SK-N-SH (cell line): ENCODE results near the gene PAM16. TPM values are rescaled to one million over a fixed set of nuclear protein-coding genes. Genes with fewer than 3 reads are reported as not detected.

ENCODE experiments used
- CTCF ChIA-PET: fragments of 300-600, 350-600 bp; formaldehyde crosslinking; extraction: SDS; loops from one replicate; lab custom pipeline; 2021; lab: Yijun Ruan, JAX
- POLR2A ChIA-PET: fragments of 350-600 bp; sonication (Branson Sonifier 250); formaldehyde crosslinking; extraction: SDS; loops from one replicate; lab custom pipeline; 2020; ENCODE audit warnings: antibody characterized with exemption, inconsistent platforms; lab: Yijun Ruan, JAX
- DNase-seq: peaks from one replicate; pipeline ENCODE4 v3.0.0; 2012
- H2AFZ ChIP-seq: fragments of 200-600 bp; sonication (generic); 2 replicates; pipeline ENCODE4 v1.8.1; 2016; ENCODE audit warnings: antibody characterized with exemption, mild to moderate bottlenecking, low read depth
- H3F3A ChIP-seq: fragments of 200-600 bp; sonication (generic); replicated peaks from 2 replicates; pipeline ENCODE3; 2016; ENCODE audit warnings: antibody characterized with exemption, mild to moderate bottlenecking; ENCODE audit not compliant: insufficient read depth
- H3K27ac ChIP-seq, 2 experiments: fragments of 200-500 bp in 1 of 2; fragments of 200-600 bp in 1 of 2; sonication (Bioruptor generic) in 1 of 2; sonication (generic), shearing (Covaris generic) in 1 of 2; 2 replicates each; pipeline versions ENCODE4 v1.5.1 to v1.6.1; 2014 to 2016; ENCODE audit warnings: low read depth in 2 of 2, inconsistent platforms in 1 of 2, low read length in 1 of 2, mild to moderate bottlenecking in 1 of 2, mixed read lengths in 1 of 2
- H3K27me3 ChIP-seq: fragments of 200-600 bp; sonication (generic), shearing (Covaris generic); 2 replicates; pipeline ENCODE4 v1.6.1; 2016; ENCODE audit warnings: mixed run types; ENCODE audit not compliant: insufficient read depth
- H3K36me3 ChIP-seq, 2 experiments: fragments of 200-500 bp in 1 of 2; fragments of 200-600 bp in 1 of 2; sonication (Bioruptor generic) in 1 of 2; sonication (generic) in 1 of 2; replicated peaks in 1 of 2; 2 replicates each; pipeline versions ENCODE3 to v1.5.1; 2014 to 2016; ENCODE audit warnings: low read length in 1 of 2, mild to moderate bottlenecking in 1 of 2; ENCODE audit not compliant: insufficient read depth in 2 of 2, control insufficient read depth in 1 of 2
- H3K4me1 ChIP-seq, 2 experiments: fragments of 200-500 bp in 1 of 2; fragments of 200-600 bp in 1 of 2; sonication (Bioruptor generic) in 1 of 2; sonication (generic), shearing (Covaris generic) in 1 of 2; 2 replicates each; pipeline versions ENCODE4 v1.5.1 to v1.6.1; 2014 to 2016; ENCODE audit warnings: low read depth in 1 of 2, low read length in 1 of 2, mixed run types in 1 of 2; ENCODE audit not compliant: insufficient read depth in 2 of 2, control insufficient read depth in 1 of 2
- H3K4me2 ChIP-seq: fragments of 200-600 bp; sonication (generic), shearing (Covaris generic); 2 replicates; pipeline ENCODE4 v1.6.1; 2017; ENCODE audit warnings: mixed run types
- H3K4me3 ChIP-seq, 2 experiments: fragments of 200-500 bp in 1 of 2; fragments of 200-600 bp in 1 of 2; sonication (Bioruptor generic) in 1 of 2; sonication (generic), shearing (Covaris generic) in 1 of 2; 2 replicates each; pipeline versions ENCODE4 v1.5.1 to v1.8.1; 2014 to 2016; ENCODE audit warnings: low read depth in 2 of 2, inconsistent platforms in 1 of 2, low read length in 1 of 2, mild to moderate bottlenecking in 1 of 2, mixed read lengths in 1 of 2, moderate library complexity in 1 of 2
- H3K79me2 ChIP-seq: fragments of 200-600 bp; sonication (generic); 2 replicates; pipeline ENCODE4 v1.8.1; 2017; ENCODE audit warnings: mild to moderate bottlenecking; ENCODE audit not compliant: insufficient read depth
- H3K9ac ChIP-seq: fragments of 200-600 bp; sonication (generic); 2 replicates; pipeline ENCODE4 v1.6.1; 2017; ENCODE audit warnings: mixed run types
- H3K9me2 ChIP-seq: fragments of 200-600 bp; sonication (generic); 2 replicates; pipeline ENCODE4 v1.6.1; 2017; ENCODE audit warnings: mixed run types
- H3K9me3 ChIP-seq: fragments of 200-600 bp; sonication (generic); 2 replicates; pipeline ENCODE4 v1.6.1; 2017; ENCODE audit warnings: mixed run types, mild to moderate bottlenecking, moderate library complexity
- H4K20me1 ChIP-seq: fragments of 200-600 bp; sonication (generic); 2 replicates; pipeline ENCODE4 v1.6.1; 2017; ENCODE audit warnings: mild to moderate bottlenecking, mixed run types; ENCODE audit not compliant: insufficient read depth
- ELF1 ChIP-seq: IDR thresholded peaks from 2 replicates; pipeline ENCODE4 v1.4.0; 2012
- EP300 ChIP-seq, 2 experiments: IDR thresholded peaks; 2 replicates each; pipeline versions ENCODE4 v1.4.0 to v1.6.1; 2012; ENCODE audit warnings: borderline replicate concordance in 1 of 2, low read depth in 1 of 2, low read length in 1 of 2
- FOSL2 ChIP-seq: IDR thresholded peaks from 2 replicates; pipeline ENCODE4 v1.4.0; 2012; ENCODE audit warnings: low read depth, mild to moderate bottlenecking, moderate library complexity, borderline replicate concordance
- FOXJ3 ChIP-seq: sonication (generic); formaldehyde crosslinking; IDR thresholded peaks from 2 replicates; pipeline ENCODE4 v1.5.1; 2020; ENCODE audit warnings: mild to moderate bottlenecking, missing genetic modification reagents
- FOXM1 ChIP-seq: IDR thresholded peaks from 2 replicates; pipeline ENCODE4 v1.4.0; 2012; ENCODE audit warnings: low read depth, mild to moderate bottlenecking
- GABPA ChIP-seq: IDR thresholded peaks from 2 replicates; pipeline ENCODE4 v1.4.0; 2012; ENCODE audit warnings: low read depth, mild to moderate bottlenecking
- IRF3 ChIP-seq: fragments of 150-350 bp; IDR thresholded peaks from 2 replicates; pipeline ENCODE4 v1.6.1; 2016; ENCODE audit warnings: mild to moderate bottlenecking, low read depth, low read length
- JUND ChIP-seq: IDR thresholded peaks from 2 replicates; pipeline ENCODE4 v1.4.0; 2012
- MAX ChIP-seq: IDR thresholded peaks from 2 replicates; pipeline ENCODE4 v1.4.0; 2012; ENCODE audit warnings: low read depth
- MEF2A ChIP-seq: IDR thresholded peaks from 2 replicates; pipeline ENCODE4 v1.4.0; 2012; ENCODE audit warnings: low read depth, borderline replicate concordance
- MXI1 ChIP-seq: IDR thresholded peaks from 2 replicates; pipeline ENCODE4 v1.6.1; 2012; ENCODE audit warnings: mild to moderate bottlenecking, low read depth, low read length, improper control_type of control experiment
- NFIC ChIP-seq: IDR thresholded peaks from 2 replicates; pipeline ENCODE4 v1.4.0; 2012; ENCODE audit warnings: borderline replicate concordance
- NRF1 ChIP-seq: IDR thresholded peaks from 2 replicates; pipeline ENCODE4 v1.6.1; 2012; ENCODE audit warnings: low read depth, mild to moderate bottlenecking, low read length
- POLR2AphosphoS5 ChIP-seq: IDR thresholded peaks from 2 replicates; pipeline ENCODE4 v1.6.1; 2012; ENCODE audit warnings: low read depth, low read length
- REST ChIP-seq: IDR thresholded peaks from 2 replicates; pipeline ENCODE4 v1.6.1; 2012; ENCODE audit warnings: mild to moderate bottlenecking, low read depth, low read length, moderate library complexity
- RFX5 ChIP-seq: IDR thresholded peaks from 2 replicates; pipeline ENCODE4 v1.6.1; 2012; ENCODE audit warnings: mild to moderate bottlenecking, improper control_type of control experiment, low read length
- RXRA ChIP-seq: IDR thresholded peaks from 2 replicates; pipeline ENCODE4 v1.4.0; 2012; ENCODE audit warnings: low read depth, mild to moderate bottlenecking, borderline replicate concordance
- TAF1 ChIP-seq: IDR thresholded peaks from 2 replicates; pipeline ENCODE4 v1.6.1; 2012; ENCODE audit warnings: low read depth, mild to moderate bottlenecking, low read length, moderate library complexity, borderline replicate concordance
- TCF12 ChIP-seq: IDR thresholded peaks from 2 replicates; pipeline ENCODE4 v1.4.0; 2012
- USF1 ChIP-seq: IDR thresholded peaks from 2 replicates; pipeline ENCODE4 v1.4.0; 2012; ENCODE audit warnings: low read depth, borderline replicate concordance
- WGBS: methylation state at CpG from one replicate; pipeline ENCODE4 v1.1.6; 2017; ENCODE audit warnings: low lambda C conversion rate; 5-methylcytosine and 5-hydroxymethylcytosine counted together
- polyA plus RNA-seq, 3 experiments: library from polyadenylated mRNA; depleted of rRNA; stranded (reverse); fragments of >200 nt; gene quantifications; 2 replicates each; pipeline ENCODE4 v1.2.3, GENCODE V29; 2012

The PAM16 gene
- polyA plus RNA-seq, 1 of the 3 experiments (the other 2 are of a cell fraction), result 96.4 TPM

GRCh38 chr16:4376893-4377572, 25.9 kb upstream of the PAM16 start:
- no peak for DNase-seq
- H3K27me3 ChIP-seq, result no peaks in the 10 kb centered on the region
- POLR2A ChIA-PET, result interaction anchor here (2.1 kb wide), 1 partner anchor 15 kb away, joined by 11 read pairs; no protein-coding TSS in a partner anchor
- H3K9me3 ChIP-seq, result no peaks in the 10 kb centered on the region
- peaks cover 0 to 20% of the 10 kb centered on the region in 2 experiments for H3K36me3 ChIP-seq
- no peak overlapping the region; the same call in 1 of the 2 replicates for H3K9ac ChIP-seq
- H3K9me2 ChIP-seq, result no peaks in the 10 kb centered on the region
- peaks cover 32 to 68% of the 10 kb centered on the region in 2 experiments for H3K4me1 ChIP-seq
- H3F3A ChIP-seq, result peaks cover 24% of the 10 kb centered on the region
- peak overlapping the region in 1 of 2 experiments; percentile 76; a peak in 1 of 4 replicates for H3K27ac ChIP-seq
- no peak overlapping the region for H2AFZ ChIP-seq
- H3K4me3 ChIP-seq, result no peak overlapping the region
- CTCF ChIA-PET, result interaction anchor here (0.9 to 32.1 kb wide), 10 partner anchors 9 to 107 kb away, joined by 3 to 558 read pairs (median 5); no protein-coding TSS in a partner anchor
- H4K20me1 ChIP-seq, result peaks cover 59% of the 10 kb centered on the region
- peak overlapping the region; percentile 91; the same call in 1 of the 2 replicates for H3K4me2 ChIP-seq
- peaks cover 67% of the 10 kb centered on the region for H3K79me2 ChIP-seq
- TF ChIP-seq GABPA (no peak), FOXJ3 (CRISPR knock-in tag) (no peak), FOSL2 (no peak), IRF3 (no peak), TAF1 (no peak), POLR2AphosphoS5 (no peak), RXRA (no peak), MEF2A (no peak), ELF1 (no peak)
- WGBS, result 78% methylated on average over 18 of the region's 27 CpGs

GRCh38 chr16:4376126-4376892, 25.2 kb upstream of the PAM16 start:
- Histone ChIP-seq H3K27me3 (no peaks in the 10 kb centered on the region), H3K4me2 (peak overlapping the region; percentile 91; the same call in 1 of the 2 replicates), H3K27ac (peak overlapping the region; percentile 76 to 83), H3K79me2 (peaks cover 68% of the 10 kb centered on the region), H3K9me2 (no peaks in the 10 kb centered on the region), H3K9me3 (no peaks in the 10 kb centered on the region), H4K20me1 (peaks cover 57% of the 10 kb centered on the region), H2AFZ (no peak overlapping the region), H3K4me3 (no peak overlapping the region), H3K4me1 (peaks cover 34 to 71% of the 10 kb centered on the region in 2 experiments), H3K9ac (no peak overlapping the region; the same call in 1 of the 2 replicates), H3F3A (peaks cover 24% of the 10 kb centered on the region), H3K36me3 (peaks cover 0 to 13% of the 10 kb centered on the region in 2 experiments)
- peak; percentile 71 for DNase-seq
- 40% methylated on average over 2 of the region's 31 CpGs for WGBS
- ChIA-PET POLR2A (interaction anchor here (2.1 kb wide), 1 partner anchor 16 kb away, joined by 11 read pairs; no protein-coding TSS in a partner anchor), CTCF (interaction anchor here (1.4 to 32.1 kb wide), 3 partner anchors 17 to 34 kb away, joined by 3 to 558 read pairs (median 17); no protein-coding TSS in a partner anchor)
- TF ChIP-seq MXI1 (no peak), FOXM1 (no peak), MAX (peak; percentile 57), ELF1 (no peak), NRF1 (no peak), NFIC (peak; percentile 86), EP300 (IDR thresholded peaks at IDR 0.05; ENCODE audit: borderline replicate concordance in 1 of 2, low read depth in 1 of 2, low read length in 1 of 2) (peak in 1 of 2 experiments; percentile 33; a peak in 1 of 4 replicates), TAF1 (no peak), JUND (no peak), REST (0 out of 2 replicates have a peak, but pooled peaks have one; percentile 7), TCF12 (peak; percentile 39; the same call in 1 of the 2 replicates), USF1 (no peak), RFX5 (no peak)
